Stimulated activated CD4-positive, alpha-beta T cell treated with anti-CD3 and anti-CD28 coated beads, Interleukin-12 subunit alpha, Interleukin-12 subunit beta, amount 100 ng/mL, for 4 hours (primary cell): ENCODE data around the gene IKZF1.
A peak's percentile ranks its signal among the peaks of the same experiment; 100 is the strongest.

Source experiments
- DNase-seq: peaks from one replicate; pipeline ENCODE4 v3.0.0-alpha.2; 2020

IKZF1 gene

DNA sequence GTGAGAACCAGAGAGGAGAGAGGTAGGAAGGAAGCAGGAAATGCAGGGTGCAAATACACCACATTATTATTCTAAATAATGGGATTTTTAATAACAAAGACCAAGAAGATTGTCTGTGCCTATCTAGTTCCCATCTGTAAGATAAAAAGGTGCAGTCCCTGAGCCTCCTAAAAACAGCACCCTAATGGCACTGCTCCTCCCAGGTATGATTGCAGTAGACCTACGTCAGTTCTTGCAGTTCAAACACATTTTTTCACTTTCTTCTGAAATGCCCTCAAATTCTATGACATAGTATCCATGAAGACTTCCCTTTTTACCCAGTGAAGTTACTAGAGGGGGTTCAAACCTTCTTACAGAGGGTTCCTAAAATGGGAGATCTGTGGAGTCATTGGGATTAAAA lies 75.0 kb downstream of the IKZF1 start:
- no peak for DNase-seq

- DNase-seq = no peak
Observed at GRCh38 chr7:50382455-50382854, 77.9 kb downstream of the IKZF1 start.

DNA sequence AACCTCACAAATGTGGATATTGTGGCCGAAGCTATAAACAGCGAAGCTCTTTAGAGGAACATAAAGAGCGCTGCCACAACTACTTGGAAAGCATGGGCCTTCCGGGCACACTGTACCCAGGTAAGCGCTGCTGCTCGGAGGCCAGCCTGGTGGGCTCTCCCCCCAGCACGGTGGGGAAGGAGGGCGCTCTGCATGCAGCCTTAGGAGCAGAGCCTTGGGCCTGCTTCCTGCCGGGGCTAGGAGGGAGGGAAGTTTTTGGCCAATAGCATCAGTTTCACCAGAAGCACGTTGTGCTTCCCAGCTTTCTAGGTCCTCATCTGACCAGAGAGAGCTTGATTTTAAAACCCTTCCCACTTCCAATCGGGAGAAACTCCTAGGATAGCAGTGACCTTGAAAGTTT lies 82.8 kb downstream of the IKZF1 start:
- no peak for DNase-seq

DNA sequence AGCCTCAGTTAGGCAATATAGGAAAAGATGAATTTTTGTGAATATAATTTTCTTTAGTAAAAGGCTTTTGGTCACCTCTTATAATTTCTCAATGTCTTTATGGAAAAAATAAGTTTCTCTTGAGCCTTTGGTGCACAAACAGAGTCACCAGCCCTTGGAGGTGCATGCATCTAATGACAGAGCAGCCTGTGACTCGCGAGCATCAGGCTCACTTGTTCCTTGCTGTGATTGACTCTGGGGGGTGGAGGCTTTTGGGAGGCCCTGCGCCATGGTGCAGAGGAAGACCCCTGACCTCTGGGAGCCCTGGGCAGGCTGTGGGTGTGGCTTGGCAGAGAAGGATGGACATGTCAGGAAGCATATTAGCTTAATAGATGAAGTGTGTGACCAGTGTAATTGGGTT lies 85.4 kb downstream of the IKZF1 start:
- no peak for DNase-seq

GRCh38 chr7:50391386-50391785 lies 86.9 kb downstream of the IKZF1 start:
- DNase-seq = no peak

DNA sequence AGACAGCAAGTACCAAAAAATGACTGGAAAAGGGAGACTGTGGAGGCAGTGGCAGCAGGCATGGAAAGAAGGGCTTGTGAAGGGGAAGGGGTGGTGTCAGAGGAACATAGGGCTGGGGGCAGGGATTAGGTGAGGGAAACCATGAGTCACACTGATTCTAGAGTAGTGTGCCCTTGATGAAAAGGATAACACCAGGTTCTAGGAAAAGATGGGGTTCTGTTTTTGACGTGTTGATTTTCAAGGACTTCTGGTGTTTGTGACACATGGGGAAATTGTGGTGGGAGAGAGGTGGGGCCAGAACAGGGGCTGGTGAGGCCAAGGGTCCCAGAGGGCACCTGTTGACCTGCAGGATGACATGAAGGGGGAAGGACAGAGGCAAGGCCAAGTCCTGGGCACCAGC lies 88.6 kb downstream of the IKZF1 start:
- peak; percentile 40 for DNase-seq

- no peak for DNase-seq
Observed at GRCh38 chr7:50393547-50394252, 89.2 kb downstream of the IKZF1 start.

GRCh38 chr7:50394315-50394714 lies 89.8 kb downstream of the IKZF1 start:
- DNase-seq = no peak

DNA sequence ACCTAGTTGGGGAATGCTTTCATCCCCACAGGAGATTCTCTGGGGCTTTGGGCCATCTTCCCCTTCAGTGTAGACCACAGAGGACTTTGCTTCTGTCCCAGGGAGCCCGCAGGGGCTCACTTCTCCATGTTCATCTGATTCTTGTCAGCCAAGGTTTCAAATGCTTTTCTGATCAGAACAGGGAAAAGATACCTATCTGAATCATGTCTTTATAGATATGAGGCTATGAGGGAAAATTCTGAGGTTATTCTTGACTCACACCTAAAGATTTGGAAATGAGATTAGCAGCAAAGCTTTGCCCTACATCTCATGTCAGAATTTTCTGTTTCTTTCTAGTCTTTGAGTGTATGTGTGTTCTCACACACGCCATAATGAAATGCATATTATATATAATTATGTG lies 92.3 kb downstream of the IKZF1 start:
- DNase-seq = no peak

GRCh38 chr7:50397320-50397970 lies 92.9 kb downstream of the IKZF1 start:
- DNase-seq = no peak

DNA sequence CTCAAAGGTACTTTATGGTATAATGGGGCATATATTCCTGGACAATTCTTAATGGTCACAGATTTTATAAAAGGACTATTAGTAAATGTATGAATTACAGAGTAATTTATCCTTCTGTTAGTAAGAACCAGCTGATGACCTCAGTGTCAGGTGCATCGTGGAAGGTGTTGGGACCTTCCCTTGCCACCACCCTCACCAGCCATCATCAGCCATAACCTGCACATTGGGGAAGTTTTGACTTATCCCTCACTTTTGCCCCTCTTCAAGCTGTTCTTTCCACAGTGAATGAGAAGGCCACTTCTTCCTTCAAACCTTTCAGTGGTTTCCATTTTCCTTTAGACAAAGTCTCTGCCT lies 93.4 kb downstream of the IKZF1 start:
- DNase-seq = no peak

- DNase-seq = no peak
Observed at GRCh38 chr7:50399206-50399605, 94.7 kb downstream of the IKZF1 start.

DNA sequence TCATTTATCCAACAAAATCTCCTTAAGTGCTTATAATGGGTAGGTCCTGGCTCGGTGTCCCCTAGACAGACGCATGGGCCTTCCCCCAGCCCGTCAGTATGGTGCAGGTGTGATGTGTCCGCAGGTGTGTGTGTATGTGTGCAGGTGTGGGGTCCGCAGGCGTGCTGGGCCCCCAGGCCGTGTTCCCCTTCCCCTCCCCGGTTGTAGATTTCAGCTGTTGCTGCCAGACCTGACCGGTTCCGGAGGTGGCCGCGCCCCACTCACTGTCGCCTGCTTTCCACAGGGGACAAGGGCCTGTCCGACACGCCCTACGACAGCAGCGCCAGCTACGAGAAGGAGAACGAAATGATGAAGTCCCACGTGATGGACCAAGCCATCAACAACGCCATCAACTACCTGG lies 95.1 kb downstream of the IKZF1 start:
- no peak for DNase-seq

- no peak for DNase-seq
Observed at GRCh38 chr7:50400114-50400513, 95.6 kb downstream of the IKZF1 start.

DNA sequence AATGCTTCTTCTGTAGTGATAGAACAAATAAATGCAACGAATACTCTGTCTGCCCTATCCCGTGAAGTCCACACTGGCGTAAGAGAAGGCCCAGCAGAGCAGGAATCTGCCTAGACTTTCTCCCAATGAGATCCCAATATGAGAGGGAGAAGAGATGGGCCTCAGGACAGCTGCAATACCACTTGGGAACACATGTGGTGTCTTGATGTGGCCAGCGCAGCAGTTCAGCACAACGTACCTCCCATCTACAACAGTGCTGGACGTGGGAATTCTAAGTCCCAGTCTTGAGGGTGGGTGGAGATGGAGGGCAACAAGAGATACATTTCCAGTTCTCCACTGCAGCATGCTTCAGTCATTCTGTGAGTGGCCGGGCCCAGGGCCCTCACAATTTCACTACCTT lies 99.9 kb downstream of the IKZF1 start:
- no peak for DNase-seq

DNA sequence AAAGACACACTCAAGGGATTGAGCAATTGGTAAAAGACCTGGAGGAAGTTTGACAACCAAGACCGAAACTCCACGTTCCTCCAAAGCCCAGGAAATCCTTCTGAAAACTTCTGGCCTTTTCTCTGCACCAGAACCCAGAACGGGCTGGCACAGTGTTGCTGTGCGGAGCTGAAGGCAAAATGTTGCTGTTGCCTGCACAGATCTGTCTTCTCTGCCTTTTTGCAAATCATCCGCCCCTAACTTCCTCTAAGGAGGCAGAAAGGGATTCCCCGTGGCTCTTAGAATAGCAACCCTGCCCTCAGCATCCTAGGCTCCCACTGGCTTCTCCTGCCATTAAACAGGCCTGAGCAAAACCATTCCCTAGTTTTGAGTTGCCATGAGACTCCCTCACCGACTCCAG lies 100.7 kb downstream of the IKZF1 start:
- DNase-seq = no peak

GRCh38 chr7:50406935-50407334 lies 102.4 kb downstream of the IKZF1 start:
- DNase-seq = no peak

DNA sequence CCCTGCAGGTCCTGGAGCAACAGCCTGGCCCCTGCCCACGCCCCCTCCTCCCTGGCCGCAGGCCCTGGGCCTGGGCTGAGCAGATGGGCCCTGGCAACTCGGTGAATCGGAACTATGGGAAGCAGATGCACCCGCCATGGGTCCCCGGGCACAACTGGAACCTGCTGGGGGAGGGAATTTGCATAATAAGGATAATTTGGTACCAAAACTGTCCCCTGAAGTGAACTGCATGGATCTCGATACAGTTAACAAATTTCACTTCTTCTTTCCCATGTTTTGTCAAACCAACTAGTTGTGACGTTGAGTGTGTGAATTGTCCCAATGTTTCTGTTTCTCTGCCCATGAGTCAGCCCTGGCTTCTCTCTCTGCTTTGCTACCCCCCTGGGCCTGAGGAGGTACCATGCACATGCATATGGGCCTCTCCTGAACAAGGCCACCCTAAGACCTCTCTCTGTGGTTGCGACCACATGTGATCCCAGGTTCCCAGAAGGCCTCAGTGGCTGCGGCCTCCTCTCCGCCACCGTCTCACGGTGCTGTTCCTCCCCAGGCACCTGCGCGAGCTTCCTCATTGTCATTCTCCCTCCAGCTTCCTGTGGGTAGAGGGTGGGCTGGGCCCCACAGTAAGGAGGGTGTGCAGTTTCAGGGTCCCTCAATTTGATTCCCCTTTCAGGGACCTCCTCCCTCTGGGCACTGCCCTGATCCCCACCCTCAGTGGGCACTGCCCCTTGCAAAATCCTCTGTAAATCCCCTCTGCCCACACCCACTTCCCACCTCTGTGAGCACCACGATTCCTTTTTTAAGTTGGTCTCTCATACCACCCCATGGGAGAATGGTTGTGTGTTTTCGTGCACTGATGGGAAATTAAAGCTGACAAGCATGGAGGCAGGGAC lies 105.6 kb downstream of the IKZF1 start:
- no peak for DNase-seq

- no peak for DNase-seq
Observed at GRCh38 chr7:50411332-50411731, 106.8 kb downstream of the IKZF1 start.

DNA sequence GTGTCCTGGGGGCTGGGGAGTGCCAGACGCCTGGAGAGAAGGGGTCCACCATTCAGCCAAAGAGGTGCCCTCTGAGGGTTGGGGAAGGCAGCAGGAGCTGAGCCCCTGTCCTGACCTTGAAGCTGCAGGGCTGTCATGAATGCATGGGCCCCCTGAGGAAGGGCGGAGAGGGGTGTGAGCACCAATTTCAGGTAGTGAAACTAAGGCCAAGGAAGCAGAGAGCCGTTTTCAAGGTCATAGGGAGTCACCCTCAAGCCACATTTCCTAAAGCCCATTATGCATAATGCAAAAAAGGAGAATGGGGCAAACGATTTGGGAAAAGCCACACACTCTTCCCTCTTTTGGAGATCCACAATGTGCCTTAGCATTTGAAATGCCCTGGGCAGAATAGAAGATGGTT lies 108.5 kb downstream of the IKZF1 start:
- no peak for DNase-seq

DNA sequence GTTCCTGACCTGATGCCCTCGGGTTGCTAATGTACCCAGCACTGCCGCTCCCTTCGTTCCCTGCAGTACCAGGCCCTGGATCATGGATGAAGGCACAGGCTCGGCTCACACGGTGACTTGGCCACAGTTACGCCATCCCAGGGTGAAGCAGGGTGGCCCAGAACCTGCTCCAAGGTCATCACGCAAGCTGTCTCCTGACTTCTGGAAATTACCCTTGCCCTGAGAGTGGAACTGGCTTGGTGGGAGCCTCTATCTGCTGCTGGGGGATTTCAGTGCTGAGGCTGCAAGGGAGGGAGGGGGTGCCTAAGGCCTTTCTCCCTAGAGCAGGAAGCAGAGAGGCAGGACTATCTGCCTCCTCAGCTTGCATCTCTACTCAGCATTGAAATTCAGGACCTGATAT lies 109.0 kb downstream of the IKZF1 start:
- no peak for DNase-seq

- no peak for DNase-seq
Observed at GRCh38 chr7:50415844-50416364, 111.4 kb downstream of the IKZF1 start.

- no peak for DNase-seq
Observed at GRCh38 chr7:50416527-50417182, 112.1 kb downstream of the IKZF1 start.
